Articular chondrocyte of knee joint (primary cell): ENCODE results near the gene PRPH2. TPM values are rescaled to one million over a fixed set of nuclear protein-coding genes. Genes with fewer than 3 reads are reported as not detected.

Experiments
- small RNA-seq: library from RNA; depleted of rRNA; stranded (forward); fragments of <200 nt; gene quantifications from one replicate; pipeline ENCODE3, GENCODE V24; 2012
- total RNA-seq: library from RNA; depleted of rRNA; stranded (reverse); fragments of >200 nt; gene quantifications from 2 replicates; pipeline ENCODE4 v1.2.3, GENCODE V29; 2012

PRPH2 gene, protein sequence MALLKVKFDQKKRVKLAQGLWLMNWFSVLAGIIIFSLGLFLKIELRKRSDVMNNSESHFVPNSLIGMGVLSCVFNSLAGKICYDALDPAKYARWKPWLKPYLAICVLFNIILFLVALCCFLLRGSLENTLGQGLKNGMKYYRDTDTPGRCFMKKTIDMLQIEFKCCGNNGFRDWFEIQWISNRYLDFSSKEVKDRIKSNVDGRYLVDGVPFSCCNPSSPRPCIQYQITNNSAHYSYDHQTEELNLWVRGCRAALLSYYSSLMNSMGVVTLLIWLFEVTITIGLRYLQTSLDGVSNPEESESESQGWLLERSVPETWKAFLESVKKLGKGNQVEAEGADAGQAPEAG
- total RNA-seq: 2.5 and 2.6 TPM in 2 replicates

DNA sequence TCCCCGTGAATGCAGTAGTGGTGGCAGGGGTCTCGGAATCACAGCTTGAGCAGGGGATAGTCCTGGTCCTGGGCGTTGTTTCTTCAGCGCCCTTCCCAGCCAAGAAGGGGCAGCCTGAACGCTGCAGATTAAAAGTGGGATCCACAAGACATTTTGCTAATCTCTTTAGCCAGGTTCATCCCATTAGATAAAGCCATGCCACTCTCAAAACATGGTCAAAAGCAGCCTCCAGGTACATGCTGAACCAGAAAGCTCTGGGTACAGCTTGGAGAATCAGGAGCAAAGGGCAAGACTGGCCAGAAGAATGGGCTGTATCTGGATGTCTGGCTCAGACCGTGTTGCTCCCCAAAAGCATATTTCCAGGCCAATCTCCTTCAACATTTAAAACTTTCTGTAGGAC is at the start of gene PRPH2:
Gene PRPH2 (minus strand): TSS at position 101 of the 400 bp plus-strand sequence. CDS start 263 bp downstream, outside the sequence.

DNA sequence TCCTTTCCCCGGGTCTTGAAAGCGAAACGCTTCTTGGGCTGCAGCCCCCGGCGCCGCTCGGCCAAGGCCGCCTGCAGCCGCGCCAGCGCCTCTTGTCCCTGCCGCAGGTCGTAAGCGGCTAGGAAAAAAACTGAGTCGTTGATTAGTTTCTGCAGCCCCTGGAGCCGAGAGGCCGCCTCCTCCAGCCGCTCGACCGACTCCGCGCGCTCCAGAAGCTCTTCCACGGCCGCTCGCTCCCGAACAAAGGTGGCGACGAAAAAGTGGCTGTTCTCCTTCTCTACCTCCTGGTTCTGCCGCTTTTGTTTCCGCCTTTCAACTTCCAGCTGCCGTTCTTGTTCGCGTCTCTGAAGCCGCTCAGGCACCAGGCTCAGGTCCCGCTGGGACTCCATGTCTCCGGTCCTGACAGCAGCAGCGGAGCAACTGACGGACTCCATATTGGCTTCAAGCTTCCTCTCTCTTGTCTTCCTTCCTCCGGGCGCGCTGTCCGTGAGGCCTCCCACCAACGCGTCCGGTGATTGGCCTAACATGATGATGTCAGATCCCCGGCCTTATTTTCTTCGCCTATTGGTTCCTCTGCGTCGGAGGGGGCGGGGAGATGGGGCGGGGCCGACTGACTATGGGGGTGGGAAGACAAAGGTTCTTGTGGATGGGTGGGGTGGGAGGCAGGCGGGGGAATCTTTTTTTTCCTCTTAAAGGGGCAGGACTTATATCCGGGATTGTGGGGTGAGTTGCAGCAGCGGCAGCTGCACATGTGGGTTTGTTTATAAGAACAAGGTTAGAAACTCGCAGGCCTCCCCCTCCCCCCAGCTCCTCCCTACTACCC is 23.5 kb upstream of the PRPH2 start, which contains the start of gene TBCC:
Gene TBCC (minus strand): TSS at position 464 of the 823 bp plus-strand sequence. CDS start 30 bp downstream, at position 434.

Small RNA genes within 50 kb of the gene (small RNA-seq; reads per million reads assigned to genes)
- not detected for gene RNU6-890P

Other genes starting within 250 kb of the PRPH2 start
- 35.8 and 43.7 TPM in 2 replicates for gene UBR2, start 158.6 kb downstream of the PRPH2 start, total RNA-seq
- 30.2 and 38.8 TPM in 2 replicates for gene TBCC, start 23.5 kb upstream of the PRPH2 start, total RNA-seq
- gene BICRAL, start 59.5 kb upstream of the PRPH2 start, total RNA-seq: 14.1 and 15.2 TPM in 2 replicates
- 120 and 123 TPM in 2 replicates for gene RPL7L1, start 157.0 kb upstream of the PRPH2 start, total RNA-seq
- not detected in 2 replicates for gene PTCRA, start 193.5 kb upstream of the PRPH2 start, total RNA-seq
- 23.7 and 27.3 TPM in 2 replicates for gene CNPY3, start 206.9 kb upstream of the PRPH2 start, total RNA-seq
- 0.11 TPM in 1 of 2 replicates, not detected in the other for gene GNMT, start 238.2 kb upstream of the PRPH2 start, total RNA-seq